GM12878 (cell line): Measurements from ENCODE around the gene FAM72A. TPM values are rescaled to one million over a fixed set of nuclear protein-coding genes. Genes with fewer than 3 reads are reported as not detected.

Experiments
- polyA plus RNA-seq, 11 experiments: library from polyadenylated mRNA; depleted of rRNA in 4 of 11; unstranded in 6 of 11; stranded (reverse) in 5 of 11; fragments of >200 nt; fragmentation: Nextera tagmentation in 4 of 11; fragmentation: Illumina TruSeq in 1 of 11; extraction: Ambion mirVana in 4 of 11; extraction: Trizol in 1 of 11; gene quantifications; 1 replicate in 1 of 11; 2 replicates in 10 of 11; pipeline versions ENCODE4 v1.2.1 to v1.2.3, GENCODE V29; 2011 to 2016; ENCODE audit warnings: inconsistent platforms in 2 of 11, missing spikeins in 2 of 11, low read depth in 1 of 11
- total RNA-seq, 4 experiments: library from RNA; depleted of rRNA in 3 of 4; stranded (reverse); fragments of >200 nt in 3 of 4; fragmentation: Illumina TruSeq in 1 of 4; extraction: Trizol in 1 of 4; gene quantifications; 2 replicates each; pipeline versions ENCODE4 v1.2.1 to v1.2.3, GENCODE V29; 2013 to 2021

FAM72A gene
- total and polyA plus RNA-seq, 10 of the 15 experiments (the other 5 are each of a cell fraction or from before 2014, with no cell fraction given): 7.5 to 36.7 (median 18.6) TPM

Other genes starting within 250 kb of the FAM72A start
- gene RAB7B, start 199.4 kb downstream of the FAM72A start, total RNA-seq (2014; rRNA removed): not detected in 2 replicates
- not detected in 2 replicates for gene RAB7B, start 199.4 kb downstream of the FAM72A start, total RNA-seq (2014; rRNA removed; fragmentation: Illumina TruSeq; extraction: Trizol)
- gene RAB7B, start 199.4 kb downstream of the FAM72A start, total RNA-seq (2021): not detected in 2 replicates
- not detected in 2 replicates for gene RAB7B, start 199.4 kb downstream of the FAM72A start, polyA plus RNA-seq (2011; rRNA removed)
- gene RAB7B, start 199.4 kb downstream of the FAM72A start, polyA plus RNA-seq (2014; fragmentation: Illumina TruSeq; extraction: Trizol): not detected in 2 replicates
- not detected for gene RAB7B, start 199.4 kb downstream of the FAM72A start, polyA plus RNA-seq (2014; fragmentation: Nextera tagmentation; extraction: Ambion mirVana)
- gene RAB7B, start 199.4 kb downstream of the FAM72A start, polyA plus RNA-seq (2014; rRNA removed): 0.05 TPM in 1 of 2 replicates, not detected in the other
- under 1 TPM in 1 of 2 experiments, not detected in 1; 0.09 TPM for gene RAB7B, start 199.4 kb downstream of the FAM72A start, polyA plus RNA-seq (2016; fragmentation: Nextera tagmentation; extraction: Ambion mirVana)
- gene CTSE, start 178.9 kb downstream of the FAM72A start, total RNA-seq (2014; rRNA removed): not detected in 2 replicates
- gene CTSE, start 178.9 kb downstream of the FAM72A start, total RNA-seq (2014; rRNA removed; fragmentation: Illumina TruSeq; extraction: Trizol): not detected in 2 replicates
- gene CTSE, start 178.9 kb downstream of the FAM72A start, total RNA-seq (2021): 0.26 TPM in 1 of 2 replicates, not detected in the other
- not detected in 2 replicates for gene CTSE, start 178.9 kb downstream of the FAM72A start, polyA plus RNA-seq (2011; rRNA removed)
- gene CTSE, start 178.9 kb downstream of the FAM72A start, polyA plus RNA-seq (2014; fragmentation: Illumina TruSeq; extraction: Trizol): not detected in 2 replicates
- not detected for gene CTSE, start 178.9 kb downstream of the FAM72A start, polyA plus RNA-seq (2014; fragmentation: Nextera tagmentation; extraction: Ambion mirVana)
- gene CTSE, start 178.9 kb downstream of the FAM72A start, polyA plus RNA-seq (2014; rRNA removed): not detected in 2 replicates
- gene CTSE, start 178.9 kb downstream of the FAM72A start, polyA plus RNA-seq (2016; fragmentation: Nextera tagmentation; extraction: Ambion mirVana): not detected
- 5.1 and 5.7 TPM in 2 replicates for gene RHEX, start 149.7 kb downstream of the FAM72A start, total RNA-seq (2014; rRNA removed)
- gene RHEX, start 149.7 kb downstream of the FAM72A start, total RNA-seq (2014; rRNA removed; fragmentation: Illumina TruSeq; extraction: Trizol): 5.8 and 6.0 TPM in 2 replicates
- 7.7 and 11.4 TPM in 2 replicates for gene RHEX, start 149.7 kb downstream of the FAM72A start, total RNA-seq (2021)
- 2.4 and 2.8 TPM in 2 replicates for gene RHEX, start 149.7 kb downstream of the FAM72A start, polyA plus RNA-seq (2011; rRNA removed)
- 5.6 and 7.3 TPM in 2 replicates for gene RHEX, start 149.7 kb downstream of the FAM72A start, polyA plus RNA-seq (2014; fragmentation: Illumina TruSeq; extraction: Trizol)
- 1 to 10 TPM; 5.7 TPM for gene RHEX, start 149.7 kb downstream of the FAM72A start, polyA plus RNA-seq (2014; fragmentation: Nextera tagmentation; extraction: Ambion mirVana)
- gene RHEX, start 149.7 kb downstream of the FAM72A start, polyA plus RNA-seq (2014; rRNA removed): 3.9 and 5.5 TPM in 2 replicates
- gene RHEX, start 149.7 kb downstream of the FAM72A start, polyA plus RNA-seq (2016; fragmentation: Nextera tagmentation; extraction: Ambion mirVana): 1 to 10 TPM; 3.5 to 3.9 TPM
- not detected in 2 replicates for gene AVPR1B, start 85.5 kb downstream of the FAM72A start, total RNA-seq (2014; rRNA removed)
- not detected in 2 replicates for gene AVPR1B, start 85.5 kb downstream of the FAM72A start, total RNA-seq (2014; rRNA removed; fragmentation: Illumina TruSeq; extraction: Trizol)
- gene AVPR1B, start 85.5 kb downstream of the FAM72A start, total RNA-seq (2021): not detected in 2 replicates
- not detected in 2 replicates for gene AVPR1B, start 85.5 kb downstream of the FAM72A start, polyA plus RNA-seq (2011; rRNA removed)
- not detected in 2 replicates for gene AVPR1B, start 85.5 kb downstream of the FAM72A start, polyA plus RNA-seq (2014; fragmentation: Illumina TruSeq; extraction: Trizol)
- gene AVPR1B, start 85.5 kb downstream of the FAM72A start, polyA plus RNA-seq (2014; fragmentation: Nextera tagmentation; extraction: Ambion mirVana): not detected
- not detected in 2 replicates for gene AVPR1B, start 85.5 kb downstream of the FAM72A start, polyA plus RNA-seq (2014; rRNA removed)
- not detected for gene AVPR1B, start 85.5 kb downstream of the FAM72A start, polyA plus RNA-seq (2016; fragmentation: Nextera tagmentation; extraction: Ambion mirVana)
- 8.6 and 9.8 TPM in 2 replicates for gene SRGAP2, start 702 bp upstream of the FAM72A start, total RNA-seq (2014; rRNA removed)
- gene SRGAP2, start 702 bp upstream of the FAM72A start, total RNA-seq (2014; rRNA removed; fragmentation: Illumina TruSeq; extraction: Trizol): 4.9 and 5.1 TPM in 2 replicates
- gene SRGAP2, start 702 bp upstream of the FAM72A start, total RNA-seq (2021): 11.6 and 13.6 TPM in 2 replicates
- 5.5 and 5.7 TPM in 2 replicates for gene SRGAP2, start 702 bp upstream of the FAM72A start, polyA plus RNA-seq (2011; rRNA removed)
- 5.3 and 6.9 TPM in 2 replicates for gene SRGAP2, start 702 bp upstream of the FAM72A start, polyA plus RNA-seq (2014; fragmentation: Illumina TruSeq; extraction: Trizol)
- gene SRGAP2, start 702 bp upstream of the FAM72A start, polyA plus RNA-seq (2014; fragmentation: Nextera tagmentation; extraction: Ambion mirVana): 1 to 10 TPM; 1.2 to 2.5 TPM
- gene SRGAP2, start 702 bp upstream of the FAM72A start, polyA plus RNA-seq (2014; rRNA removed): 7.2 and 8.2 TPM in 2 replicates
- gene SRGAP2, start 702 bp upstream of the FAM72A start, polyA plus RNA-seq (2016; fragmentation: Nextera tagmentation; extraction: Ambion mirVana): 10 to 100 TPM; 12.1 to 15.0 TPM